AG09309 (cell line): ENCODE data around the gene CYBC1.
"Not testable (repeated sequence)": the region's sequence is repeated elsewhere in the genome, so short reads cannot be mapped to it uniquely, and the experiment has no call there.

Experiments used
- DNase-seq: peaks from one replicate; pipeline ENCODE4 v3.0.0-alpha.2; 2010; ENCODE audit warnings: low read depth
- H3K4me3 ChIP-seq: 2 replicates; pipeline ENCODE4 v1.5.1; 2011; ENCODE audit warnings: mild to moderate bottlenecking, low read depth, low read length, moderate library complexity; ENCODE audit not compliant: control insufficient read depth
- CTCF ChIP-seq: IDR thresholded peaks from 2 replicates; pipeline ENCODE4 v1.5.1; 2011; ENCODE audit warnings: mild to moderate bottlenecking, low read depth, low read length, inconsistent platforms; ENCODE audit not compliant: insufficient read depth, control insufficient read depth; ENCODE audit errors: missing control alignments

CYBC1 gene

GRCh38 chr17:82465023-82465603, 14.6 kb upstream of the CYBC1 start:
- no peak for TF ChIP-seq CTCF
- no peak for DNase-seq
- H3K4me3 ChIP-seq: no peak overlapping the region

GRCh38 chr17:82464567-82464929, 14.0 kb upstream of the CYBC1 start:
- no peak for DNase-seq
- H3K4me3 ChIP-seq: no peak overlapping the region
- no peak for TF ChIP-seq CTCF

GRCh38 chr17:82463925-82464566, 13.5 kb upstream of the CYBC1 start:
- no peak for DNase-seq
- no peak for TF ChIP-seq CTCF
- H3K4me3 ChIP-seq: no peak overlapping the region

- TF ChIP-seq CTCF: no peak
- no peak for DNase-seq
- H3K4me3 ChIP-seq: no peak overlapping the region
Measured at GRCh38 chr17:82463391-82463790, 12.8 kb upstream of the CYBC1 start.

GRCh38 chr17:82461827-82462524, 11.4 kb upstream of the CYBC1 start:
- no peak overlapping the region for H3K4me3 ChIP-seq
- no peak for DNase-seq
- TF ChIP-seq CTCF: no peak

- H3K4me3 ChIP-seq, DNase-seq: not testable (repeated sequence)
Measured at GRCh38 chr17:82459936-82460335, 9.4 kb upstream of the CYBC1 start.

GRCh38 chr17:82458885-82459424, 8.4 kb upstream of the CYBC1 start:
- peak overlapping the region; percentile 88 for H3K4me3 ChIP-seq
- TF ChIP-seq CTCF: no peak
- no peak for DNase-seq
